Stomach (tissue), 9 donors: ENCODE results near the gene ZC3H10. TPM values are rescaled to one million over a fixed set of nuclear protein-coding genes. Genes with fewer than 3 reads are reported as not detected.

Source experiments
- DNase-seq, 2 donors: peaks; one replicate each; pipeline versions ENCODE4 v3.0.0 to v3.0.0-alpha.2; 2013 to 2019
- H3K27ac ChIP-seq, 5 donors: fragments of 200-600 bp in 4 of 5; sonication (generic) in 4 of 5; one replicate each; pipeline ENCODE4 v1.5.1; 2013 to 2019; ENCODE audit warnings: mild to moderate bottlenecking in 1 of 5, moderate library complexity in 1 of 5
- H3K27me3 ChIP-seq, 3 donors: fragments of 200-600 bp; sonication (generic); one replicate each; pipeline ENCODE4 v1.5.1; 2017 to 2019; ENCODE audit warnings: mixed run types in 1 of 3
- H3K36me3 ChIP-seq, 4 donors: fragments of 200-600 bp; sonication (generic); 1 replicate in 3 of 4; 2 replicates in 1 of 4; pipeline ENCODE4 v1.5.1; 2016 to 2019
- H3K4me1 ChIP-seq, 4 donors: fragments of 200-600 bp; sonication (generic); one replicate each; pipeline ENCODE4 v1.5.1; 2016 to 2019
- H3K4me3 ChIP-seq, 4 donors: fragments of 200-600 bp; sonication (generic) in 3 of 4; one replicate each; pipeline ENCODE4 v1.5.1; 2016 to 2019; ENCODE audit warnings: mild to moderate bottlenecking in 1 of 4
- H3K9me3 ChIP-seq, 4 donors: fragments of 200-600 bp; sonication (generic); one replicate each; pipeline ENCODE4 v1.5.1; 2016 to 2019
- CTCF ChIP-seq, 7 experiments: fragments of 450-650 bp in 4 of 7; fragments of 200-600 bp in 3 of 7; sonication (generic) in 3 of 7; IDR thresholded peaks; one replicate each; pipeline ENCODE4 v1.5.1; 2016 to 2019; ENCODE audit warnings: antibody characterized with exemption in 7 of 7, control low read depth in 2 of 7, mild to moderate bottlenecking in 1 of 7
- EP300 ChIP-seq: sonication (generic); formaldehyde crosslinking; IDR thresholded peaks from one replicate; pipeline ENCODE4 v1.6.1; 2017; ENCODE audit warnings: antibody characterized with exemption
- POLR2A ChIP-seq, 4 donors: fragments of 450-650 bp; IDR thresholded peaks; one replicate each; pipeline ENCODE4 v1.6.1; 2016; ENCODE audit warnings: antibody characterized with exemption in 4 of 4, control low read depth in 2 of 4, mild to moderate bottlenecking in 1 of 4, moderate library complexity in 1 of 4
- POLR2AphosphoS5 ChIP-seq, 3 donors: sonication (generic); formaldehyde crosslinking; IDR thresholded peaks; one replicate each; pipeline ENCODE4 v1.6.1; 2016; ENCODE audit warnings: antibody characterized with exemption in 3 of 3
- WGBS, 5 donors: extraction: QIAGEN DNeasy Blood & Tissue Kit in 3 of 5; methylation state at CpG; one replicate each; pipeline versions ENCODE4 v1.1.5 to v1.1.7; 2013 to 2018; 5-methylcytosine and 5-hydroxymethylcytosine counted together
- intact Hi-C: fragments of 100-400 bp; cut with DNase I; formaldehyde crosslinking; loops from one replicate; pipeline ENCODE4 v1.15.1; 2023; ENCODE audit warnings: low total_unique reads
- polyA plus RNA-seq, 3 donors: library from polyadenylated mRNA; stranded (reverse); fragments of 200-250 nt; gene quantifications; one replicate each; pipeline ENCODE4 v1.2.3, GENCODE V29; 2013
- total RNA-seq, 5 donors: library from RNA; depleted of rRNA; stranded (reverse); fragments of >200 nt; gene quantifications; one replicate each; pipeline versions ENCODE4 v1.1.0 to v1.2.3, GENCODE V29; 2014 to 2016
- donor health status: healthy with polysubstance abuse.
- donor health status: Bipolar disorder and iron deficiency.
- donor health status: healthy.

Gene ZC3H10
- total and polyA plus RNA-seq, 8 donors, result under 0.01 to 5.8 (median 2.0) TPM

- no peak overlapping the region for H3K4me3 ChIP-seq
- intact Hi-C loops, result loop anchor here (5.0 kb wide), 1 partner anchor 42 kb away; no protein-coding TSS in a partner anchor
- H3K27ac ChIP-seq, result peak overlapping the region in 4 of 5 donors; percentile 95 to 97 (median 96)
- H3K9me3 ChIP-seq, result no peaks in the 10 kb centered on the region
- H3K4me1 ChIP-seq, result peaks cover 18 to 63% (median 38%) of the 10 kb centered on the region in 4 donors
- peaks cover 11 to 37% (median 22%) of the 10 kb centered on the region in 4 donors for H3K36me3 ChIP-seq
- 90 to 94% (median 93%) methylated on average over 15 to 17 of the region's 17 CpGs for WGBS, 5 donors
- TF ChIP-seq EP300 (no peak), POLR2A (IDR thresholded peaks at IDR 0.05) (no peak), POLR2AphosphoS5 (IDR thresholded peaks at IDR 0.05) (no peak)
- no peaks in the 10 kb centered on the region for H3K27me3 ChIP-seq
- no peak for DNase-seq
These were observed 2.2 kb downstream of the ZC3H10 start for GRCh38 chr12:56120158-56120846.

GRCh38 chr12:56121204-56121870 lies 3.3 kb downstream of the ZC3H10 start:
- DNase-seq, result no peak
- intact Hi-C loops, result loop anchor here (5.0 kb wide), 1 partner anchor 41 kb away; no protein-coding TSS in a partner anchor
- Histone ChIP-seq H3K4me3 (no peak overlapping the region), H3K36me3 (peaks cover 11 to 37% (median 22%) of the 10 kb centered on the region in 4 donors), H3K9me3 (no peaks in the 10 kb centered on the region), H3K27me3 (no peaks in the 10 kb centered on the region), H3K4me1 (peaks cover 24 to 69% (median 43%) of the 10 kb centered on the region in 4 donors), H3K27ac (peak overlapping the region in 2 of 5 donors; percentile 12 to 95)
- TF ChIP-seq POLR2A (IDR thresholded peaks at IDR 0.05), result no peak
- no peak for TF ChIP-seq POLR2AphosphoS5 (IDR thresholded peaks at IDR 0.05)
- no peak for TF ChIP-seq EP300
- no peak for TF ChIP-seq CTCF (IDR thresholded peaks at IDR 0.05)
- 86 to 90% (median 89%) methylated on average over 10 to 11 of the region's 11 CpGs for WGBS, 5 donors

- TF ChIP-seq CTCF (IDR thresholded peaks at IDR 0.05), result no peak
- no peak for TF ChIP-seq EP300
- no peak for TF ChIP-seq POLR2AphosphoS5 (IDR thresholded peaks at IDR 0.05)
- TF ChIP-seq POLR2A (IDR thresholded peaks at IDR 0.05), result no peak
- DNase-seq, result no peak
- H3K27me3 ChIP-seq, result no peaks in the 10 kb centered on the region
- WGBS, 5 donors, result 77 to 89% (median 87%) methylated on average over 2 of the region's 2 CpGs
- intact Hi-C loops, result loop anchor here (5.0 kb wide), 1 partner anchor 40 kb away; no protein-coding TSS in a partner anchor
- peak overlapping the region in 3 of 5 donors; percentile 11 to 95 (median 21) for H3K27ac ChIP-seq
- no peaks in the 10 kb centered on the region for H3K9me3 ChIP-seq
- no peak overlapping the region for H3K4me3 ChIP-seq
- H3K36me3 ChIP-seq, result peaks cover 11 to 37% (median 22%) of the 10 kb centered on the region in 4 donors
- peaks cover 35 to 78% (median 55%) of the 10 kb centered on the region in 4 donors for H3K4me1 ChIP-seq
These were observed 4.6 kb downstream of the ZC3H10 start for GRCh38 chr12:56122637-56123036.

- Histone ChIP-seq H3K27ac (peak overlapping the region in 4 of 5 donors; percentile 48 to 97 (median 92)), H3K36me3 (peaks cover 11 to 37% (median 22%) of the 10 kb centered on the region in 4 donors), H3K4me3 (no peak overlapping the region), H3K4me1 (peaks cover 28 to 67% (median 53%) of the 10 kb centered on the region in 4 donors), H3K27me3 (no peaks in the 10 kb centered on the region), H3K9me3 (no peaks in the 10 kb centered on the region)
- intact Hi-C loops, result loop anchor here (5.0 kb wide), 1 partner anchor 38 kb away; no protein-coding TSS in a partner anchor
- TF ChIP-seq POLR2AphosphoS5 (IDR thresholded peaks at IDR 0.05) (no peak), CTCF (IDR thresholded peaks at IDR 0.05) (no peak), EP300 (no peak), POLR2A (IDR thresholded peaks at IDR 0.05) (no peak)
- DNase-seq, result peak in 1 of 2 donors; percentile 59
- WGBS, 5 donors, result 31 to 55% (median 52%) methylated on average over 4 of the region's 4 CpGs
These were observed 6.1 kb downstream of the ZC3H10 start for GRCh38 chr12:56124133-56124532.
